ENCODE results near the gene ATP1B2.

Gene ATP1B2

DNA sequence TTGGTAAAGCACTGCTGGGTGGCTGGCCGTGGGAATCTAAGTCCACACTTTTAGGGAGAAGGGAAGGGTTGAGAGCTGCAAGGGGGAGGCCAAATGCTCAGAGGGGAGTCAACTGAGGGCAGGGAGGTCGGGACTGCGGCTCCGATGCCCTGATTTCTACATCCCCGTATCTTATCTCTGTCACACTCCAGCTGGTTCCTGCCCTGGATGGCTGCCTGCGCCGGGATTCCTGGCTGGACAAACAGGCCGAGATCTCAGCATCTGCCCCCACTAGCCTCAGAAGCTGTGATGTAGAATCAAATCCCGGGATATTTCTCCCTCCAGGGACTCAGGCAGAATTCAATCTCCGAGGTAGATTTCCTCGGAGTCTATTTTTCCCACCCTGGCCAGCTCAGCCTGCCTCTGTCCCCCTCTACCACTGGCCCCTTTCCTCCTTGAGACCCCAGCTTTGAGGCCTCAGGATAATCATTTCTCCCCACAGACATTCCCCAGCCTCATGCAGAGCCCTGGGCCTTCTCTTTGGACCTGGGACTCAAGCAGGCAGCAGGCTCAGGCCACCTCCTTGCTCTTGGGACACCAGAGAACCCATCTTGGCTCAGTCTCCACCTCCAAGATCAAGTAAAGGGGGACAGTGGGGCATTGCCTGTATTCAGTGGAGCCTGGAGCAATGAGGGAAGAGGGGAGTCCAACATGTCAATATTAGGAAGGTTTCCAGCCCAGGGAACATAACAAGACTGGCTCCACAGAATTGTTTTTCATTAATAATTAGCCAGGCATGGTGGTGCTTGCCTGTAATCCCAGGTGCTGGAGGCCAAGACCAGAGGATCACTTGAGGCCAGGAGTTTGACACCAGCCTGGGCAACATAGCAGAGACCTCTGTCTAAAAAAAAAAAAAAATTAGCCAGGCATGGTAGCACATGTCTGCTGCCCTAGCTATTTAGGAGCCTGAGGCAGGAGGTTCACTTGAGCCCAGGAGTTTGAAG, 19.0 kb upstream of the ATP1B2 start:
- Histone ChIP-seq H3K27me3 (ENCODE audit: insufficient read depth, low read length) (no peaks in the 10 kb centered on the region), H3K36me3 (ENCODE audit: insufficient read depth, low read length) (no peaks in the 10 kb centered on the region), H2AFZ (ENCODE audit: low read length) (no peak overlapping the region), H3F3A (ENCODE audit: insufficient read depth, low read length) (no peaks in the 10 kb centered on the region), H3K27ac (ENCODE audit: low read depth, low read length, poor library complexity, severe bottlenecking) (no peak overlapping the region), H3K9me2 (ENCODE audit: low read depth, low read length) (no peaks in the 10 kb centered on the region), H3K4me3 (ENCODE audit: low read depth, low read length, poor library complexity, severe bottlenecking) (no peak overlapping the region), H3K4me1 (ENCODE audit: insufficient read depth, low read length, severe bottlenecking) (peaks cover 5% of the 10 kb centered on the region), H3K4me2 (ENCODE audit: low read length) (no peak overlapping the region), H4K20me1 (ENCODE audit: insufficient read depth, low read length) (no peaks in the 10 kb centered on the region), H3K9ac (ENCODE audit: low read length) (no peak overlapping the region), H3K79me2 (ENCODE audit: insufficient read depth, low read length) (no peaks in the 10 kb centered on the region), H3K9me3 (ENCODE audit: low read length) (no peaks in the 10 kb centered on the region)
- TF ChIP-seq, protein P1, sequence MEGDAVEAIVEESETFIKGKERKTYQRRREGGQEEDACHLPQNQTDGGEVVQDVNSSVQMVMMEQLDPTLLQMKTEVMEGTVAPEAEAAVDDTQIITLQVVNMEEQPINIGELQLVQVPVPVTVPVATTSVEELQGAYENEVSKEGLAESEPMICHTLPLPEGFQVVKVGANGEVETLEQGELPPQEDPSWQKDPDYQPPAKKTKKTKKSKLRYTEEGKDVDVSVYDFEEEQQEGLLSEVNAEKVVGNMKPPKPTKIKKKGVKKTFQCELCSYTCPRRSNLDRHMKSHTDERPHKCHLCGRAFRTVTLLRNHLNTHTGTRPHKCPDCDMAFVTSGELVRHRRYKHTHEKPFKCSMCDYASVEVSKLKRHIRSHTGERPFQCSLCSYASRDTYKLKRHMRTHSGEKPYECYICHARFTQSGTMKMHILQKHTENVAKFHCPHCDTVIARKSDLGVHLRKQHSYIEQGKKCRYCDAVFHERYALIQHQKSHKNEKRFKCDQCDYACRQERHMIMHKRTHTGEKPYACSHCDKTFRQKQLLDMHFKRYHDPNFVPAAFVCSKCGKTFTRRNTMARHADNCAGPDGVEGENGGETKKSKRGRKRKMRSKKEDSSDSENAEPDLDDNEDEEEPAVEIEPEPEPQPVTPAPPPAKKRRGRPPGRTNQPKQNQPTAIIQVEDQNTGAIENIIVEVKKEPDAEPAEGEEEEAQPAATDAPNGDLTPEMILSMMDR (IDR thresholded peaks at IDR 0.05; ENCODE audit: low read length) = no peak
- TF ChIP-seq EZH2 (IDR thresholded peaks at IDR 0.05; ENCODE audit: borderline replicate concordance, low read length) = no peak

DNA sequence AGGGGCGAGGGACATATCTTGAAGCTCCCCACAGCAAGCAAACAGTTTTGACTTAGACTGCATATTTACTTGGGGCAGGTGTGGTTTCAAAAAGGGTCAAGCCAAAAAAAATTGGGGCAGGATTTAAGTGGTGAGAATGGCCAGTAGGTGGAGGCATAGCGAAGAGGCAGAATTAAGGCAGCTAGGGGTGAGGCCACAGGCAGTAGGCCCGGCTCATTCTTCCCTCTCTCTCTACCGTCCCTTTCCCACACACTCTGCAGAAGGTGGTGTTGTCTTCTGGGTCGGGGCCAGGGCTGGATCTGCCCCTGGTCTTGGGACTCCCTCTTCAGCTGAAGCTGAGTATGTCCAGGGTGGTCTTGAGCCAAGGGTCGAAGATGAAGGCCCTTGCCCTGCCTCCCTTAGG, 18.2 kb upstream of the ATP1B2 start:
- Histone ChIP-seq H3F3A (ENCODE audit: insufficient read depth, low read length) (no peaks in the 10 kb centered on the region), H3K4me2 (ENCODE audit: low read length) (no peak overlapping the region), H2AFZ (ENCODE audit: low read length) (no peak overlapping the region), H3K27ac (ENCODE audit: low read depth, low read length, poor library complexity, severe bottlenecking) (no peak overlapping the region), H3K27me3 (ENCODE audit: insufficient read depth, low read length) (no peaks in the 10 kb centered on the region), H3K9ac (ENCODE audit: low read length) (no peak overlapping the region), H3K36me3 (ENCODE audit: insufficient read depth, low read length) (no peaks in the 10 kb centered on the region), H4K20me1 (ENCODE audit: insufficient read depth, low read length) (no peaks in the 10 kb centered on the region), H3K4me3 (ENCODE audit: low read depth, low read length, poor library complexity, severe bottlenecking) (no peak overlapping the region), H3K9me3 (ENCODE audit: low read length) (no peaks in the 10 kb centered on the region), H3K4me1 (ENCODE audit: insufficient read depth, low read length, severe bottlenecking) (no peaks in the 10 kb centered on the region), H3K9me2 (ENCODE audit: low read depth, low read length) (no peaks in the 10 kb centered on the region), H3K79me2 (ENCODE audit: insufficient read depth, low read length) (no peaks in the 10 kb centered on the region)
- TF ChIP-seq, protein P1 (IDR thresholded peaks at IDR 0.05; ENCODE audit: low read length) = peak; percentile 66
- no peak for TF ChIP-seq EZH2 (IDR thresholded peaks at IDR 0.05; ENCODE audit: borderline replicate concordance, low read length)

DNA sequence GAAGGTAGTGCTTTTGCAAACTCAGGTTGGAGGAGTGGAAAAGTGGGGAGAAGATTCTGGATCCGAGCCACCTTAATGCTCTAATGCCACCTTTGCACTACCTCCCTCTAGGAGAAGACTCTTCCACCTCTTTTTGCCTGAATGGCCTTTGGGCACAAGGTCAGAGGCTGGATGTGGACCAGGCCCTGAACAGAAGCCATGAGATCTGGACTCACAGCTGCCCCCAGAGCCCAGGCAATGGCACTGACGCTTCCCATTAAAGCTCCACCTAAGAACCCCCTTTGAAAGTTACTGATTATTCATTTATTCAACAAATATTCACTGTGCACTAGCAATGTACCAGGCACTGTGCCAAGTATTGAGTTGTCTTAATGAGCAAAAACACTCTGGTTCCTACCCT, 17.6 kb upstream of the ATP1B2 start:
- H3K9me2 ChIP-seq (ENCODE audit: low read depth, low read length) = no peaks in the 10 kb centered on the region
- H3K27me3 ChIP-seq (ENCODE audit: insufficient read depth, low read length) = no peaks in the 10 kb centered on the region
- no peak overlapping the region for H2AFZ ChIP-seq (ENCODE audit: low read length)

More for the DNA sequence above, 17.6 kb upstream of the ATP1B2 start:
- TF ChIP-seq, protein P1 (IDR thresholded peaks at IDR 0.05; ENCODE audit: low read length) = no peak
- TF ChIP-seq EZH2 (IDR thresholded peaks at IDR 0.05; ENCODE audit: borderline replicate concordance, low read length) = no peak
- H3K4me3 ChIP-seq (ENCODE audit: low read depth, low read length, poor library complexity, severe bottlenecking) = no peak overlapping the region
- H3K36me3 ChIP-seq (ENCODE audit: insufficient read depth, low read length) = no peaks in the 10 kb centered on the region
- H3K27ac ChIP-seq (ENCODE audit: low read depth, low read length, poor library complexity, severe bottlenecking) = no peak overlapping the region
- no peak overlapping the region for H3K4me2 ChIP-seq (ENCODE audit: low read length)
- H4K20me1 ChIP-seq (ENCODE audit: insufficient read depth, low read length) = no peaks in the 10 kb centered on the region
- H3F3A ChIP-seq (ENCODE audit: insufficient read depth, low read length) = no peaks in the 10 kb centered on the region
- no peaks in the 10 kb centered on the region for H3K9me3 ChIP-seq (ENCODE audit: low read length)
- no peak overlapping the region for H3K9ac ChIP-seq (ENCODE audit: low read length)
- H3K79me2 ChIP-seq (ENCODE audit: insufficient read depth, low read length) = no peaks in the 10 kb centered on the region
- H3K4me1 ChIP-seq (ENCODE audit: insufficient read depth, low read length, severe bottlenecking) = no peaks in the 10 kb centered on the region
